GM10266 (cell line): ENCODE measurements around the gene ELF5.

Experiments
- DNase-seq: peaks from one replicate; pipeline ENCODE4 v3.0.0; 2012; ENCODE audit errors: extremely low spot score
- TF ChIP-seq, protein P1 (sequence below): IDR thresholded peaks from 2 replicates; pipeline ENCODE4 v1.5.1; 2012; ENCODE audit warnings: mild to moderate bottlenecking, low read depth; ENCODE audit not compliant: control insufficient read depth, insufficient read depth; ENCODE audit errors: missing control alignments

Gene ELF5

DNA sequence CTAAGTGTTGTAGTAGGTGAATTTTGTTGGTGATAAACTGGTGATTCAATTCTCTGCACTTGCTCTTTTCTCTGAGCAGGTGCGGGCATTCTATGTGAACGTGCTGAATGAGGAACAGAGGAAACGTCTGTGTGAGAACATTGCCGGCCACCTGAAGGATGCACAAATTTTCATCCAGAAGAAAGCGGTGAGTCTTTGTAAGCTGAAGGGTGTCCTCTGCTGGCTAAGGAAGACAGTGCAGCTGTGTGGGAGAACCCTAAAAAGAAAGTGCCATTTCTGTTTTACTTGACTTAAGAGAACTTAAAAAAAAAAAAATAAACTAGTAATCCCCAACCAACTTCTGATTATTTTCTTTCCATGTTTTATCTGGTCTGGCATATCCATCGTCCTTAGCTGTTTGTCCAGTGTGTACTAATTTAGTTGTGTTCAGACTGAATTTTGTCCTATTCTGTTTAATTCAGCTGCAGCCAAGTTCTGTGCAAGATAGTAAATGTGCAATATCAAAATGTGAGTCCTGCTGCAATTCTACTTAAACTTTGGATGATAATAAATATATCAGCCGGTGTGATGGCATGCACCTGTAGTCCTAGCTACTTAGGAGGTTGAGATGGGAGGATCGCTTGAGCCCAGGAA lies 45.3 kb downstream of the ELF5 start:
- TF ChIP-seq, protein P1, sequence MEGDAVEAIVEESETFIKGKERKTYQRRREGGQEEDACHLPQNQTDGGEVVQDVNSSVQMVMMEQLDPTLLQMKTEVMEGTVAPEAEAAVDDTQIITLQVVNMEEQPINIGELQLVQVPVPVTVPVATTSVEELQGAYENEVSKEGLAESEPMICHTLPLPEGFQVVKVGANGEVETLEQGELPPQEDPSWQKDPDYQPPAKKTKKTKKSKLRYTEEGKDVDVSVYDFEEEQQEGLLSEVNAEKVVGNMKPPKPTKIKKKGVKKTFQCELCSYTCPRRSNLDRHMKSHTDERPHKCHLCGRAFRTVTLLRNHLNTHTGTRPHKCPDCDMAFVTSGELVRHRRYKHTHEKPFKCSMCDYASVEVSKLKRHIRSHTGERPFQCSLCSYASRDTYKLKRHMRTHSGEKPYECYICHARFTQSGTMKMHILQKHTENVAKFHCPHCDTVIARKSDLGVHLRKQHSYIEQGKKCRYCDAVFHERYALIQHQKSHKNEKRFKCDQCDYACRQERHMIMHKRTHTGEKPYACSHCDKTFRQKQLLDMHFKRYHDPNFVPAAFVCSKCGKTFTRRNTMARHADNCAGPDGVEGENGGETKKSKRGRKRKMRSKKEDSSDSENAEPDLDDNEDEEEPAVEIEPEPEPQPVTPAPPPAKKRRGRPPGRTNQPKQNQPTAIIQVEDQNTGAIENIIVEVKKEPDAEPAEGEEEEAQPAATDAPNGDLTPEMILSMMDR = peak; percentile 52
- peak; percentile 27 for DNase-seq

DNA sequence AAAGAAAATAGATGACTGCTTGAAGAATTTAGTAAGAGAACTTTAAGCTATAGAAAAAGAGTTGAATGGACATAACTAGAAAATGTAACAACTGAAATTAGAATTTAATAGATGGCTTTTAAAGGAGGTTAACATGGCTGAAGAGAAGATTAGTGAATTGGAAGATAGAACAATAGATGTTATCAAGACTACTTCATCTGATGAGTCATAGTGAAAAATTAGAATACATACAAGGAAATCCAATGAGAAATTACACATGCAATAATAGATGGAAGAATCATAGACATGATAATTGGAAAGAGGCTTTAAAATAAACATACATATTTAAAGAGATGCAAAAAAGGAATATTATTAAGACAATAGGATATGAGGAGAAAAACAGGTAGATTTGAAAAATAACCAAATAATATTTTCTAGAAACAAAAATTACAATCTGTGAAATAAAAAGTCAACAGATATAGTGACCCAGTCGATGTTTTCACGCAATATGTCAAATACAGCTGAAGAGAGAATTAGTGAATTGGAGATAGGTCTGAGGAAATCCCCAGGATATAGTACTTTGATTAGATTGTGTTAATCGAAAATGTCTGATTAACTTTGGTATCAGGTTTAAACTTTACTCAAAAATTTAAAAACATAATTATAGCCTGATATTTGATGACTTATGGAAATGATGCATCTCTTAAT lies 46.6 kb downstream of the ELF5 start:
- no peak for DNase-seq
- TF ChIP-seq, protein P1 = no peak

DNA sequence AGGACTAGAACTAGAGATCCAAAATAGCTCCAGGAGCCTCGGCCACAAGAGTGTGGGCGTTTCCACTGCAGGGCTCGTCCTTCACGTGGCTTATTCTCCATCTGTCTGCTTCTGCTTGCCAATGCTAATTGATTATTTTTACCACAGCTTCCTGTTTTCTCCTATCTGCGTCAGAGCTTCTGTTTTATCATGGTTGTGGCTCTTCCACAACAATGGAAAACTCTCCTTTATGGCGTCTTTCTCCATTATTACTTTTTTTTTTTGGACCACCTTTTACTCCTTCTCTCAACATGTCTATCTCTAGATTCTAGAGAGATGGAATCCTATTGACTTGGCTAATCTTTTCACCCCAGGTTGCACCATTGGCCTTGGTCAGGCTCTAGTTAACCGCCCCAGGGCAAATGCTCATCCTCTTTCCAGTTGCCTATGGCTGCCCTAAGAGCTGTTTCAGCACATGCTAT lies 49.0 kb downstream of the ELF5 start:
- TF ChIP-seq, protein P1 = peak; percentile 2
- no peak for DNase-seq

DNA sequence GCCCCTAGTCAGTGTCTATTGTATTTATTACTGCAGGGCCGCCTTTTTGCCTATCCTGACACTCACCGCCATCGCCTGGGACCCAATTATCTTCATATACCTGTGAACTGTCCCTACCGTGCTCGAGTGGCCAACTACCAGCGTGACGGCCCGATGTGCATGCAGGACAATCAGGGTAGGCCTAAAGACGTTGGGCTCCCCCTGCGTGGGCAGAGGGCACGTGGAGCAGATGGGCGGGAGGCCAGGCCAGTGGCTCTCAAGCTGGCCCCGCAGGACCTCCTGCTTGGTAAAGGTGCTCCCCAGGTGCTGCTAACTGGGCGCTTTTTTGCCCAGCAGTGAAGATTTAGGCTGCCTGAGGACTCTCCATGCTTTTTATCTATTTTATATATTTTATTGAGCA lies 52.4 kb downstream of the ELF5 start:
- DNase-seq = no peak
- TF ChIP-seq, protein P1 = no peak

DNA sequence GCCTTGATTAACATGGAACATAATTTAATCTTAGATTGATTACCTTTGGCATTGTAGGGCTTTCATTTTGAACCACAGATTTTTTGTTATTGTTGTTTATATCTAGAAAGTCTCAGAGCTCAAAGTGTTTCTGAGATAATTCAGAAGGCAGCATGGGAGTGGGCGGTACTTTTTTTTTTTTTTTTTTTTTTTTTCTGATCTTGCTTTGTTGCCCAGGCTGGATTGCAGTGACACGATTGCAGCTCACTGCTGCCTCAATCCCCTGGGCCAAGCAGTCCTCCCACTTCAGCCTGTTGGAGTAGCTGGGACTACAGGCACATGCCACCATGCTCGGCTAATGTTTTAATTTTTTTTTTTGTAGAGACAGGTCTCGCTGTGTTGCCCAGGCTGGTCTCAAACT lies 53.3 kb downstream of the ELF5 start:
- TF ChIP-seq, protein P1 = no peak
- no peak for DNase-seq

DNA sequence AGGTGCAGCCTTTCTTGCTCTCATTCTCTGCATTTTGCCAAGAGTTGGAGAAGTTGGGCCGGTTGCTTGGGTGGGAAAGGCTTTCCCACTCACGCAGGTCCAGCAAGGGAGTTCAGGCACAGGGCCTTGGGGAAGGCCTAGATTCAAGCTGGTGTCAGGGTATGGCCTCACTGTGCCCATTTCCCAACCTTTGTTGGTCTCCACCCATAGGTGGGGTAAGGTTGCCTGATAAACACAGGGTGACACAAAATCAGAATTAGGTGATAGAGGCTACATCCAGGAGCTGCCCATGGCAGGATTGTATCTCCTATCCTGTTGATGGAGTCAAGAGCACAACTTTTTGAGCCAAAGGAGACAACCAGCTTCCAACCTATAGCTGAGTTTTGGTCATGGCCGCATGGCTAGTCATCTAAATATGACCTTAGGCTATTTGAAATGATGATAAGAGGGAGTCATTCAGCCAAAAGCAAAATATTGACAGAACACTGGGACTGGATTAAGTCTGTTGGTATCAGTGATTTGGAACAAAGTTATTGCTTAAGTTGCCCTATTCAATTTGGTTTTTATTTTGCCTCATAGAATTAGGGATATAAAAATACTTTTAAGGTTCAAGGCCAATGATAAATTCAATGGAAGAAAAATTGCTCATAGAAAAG lies 54.0 kb downstream of the ELF5 start:
- DNase-seq = no peak
- TF ChIP-seq, protein P1 = no peak

DNA sequence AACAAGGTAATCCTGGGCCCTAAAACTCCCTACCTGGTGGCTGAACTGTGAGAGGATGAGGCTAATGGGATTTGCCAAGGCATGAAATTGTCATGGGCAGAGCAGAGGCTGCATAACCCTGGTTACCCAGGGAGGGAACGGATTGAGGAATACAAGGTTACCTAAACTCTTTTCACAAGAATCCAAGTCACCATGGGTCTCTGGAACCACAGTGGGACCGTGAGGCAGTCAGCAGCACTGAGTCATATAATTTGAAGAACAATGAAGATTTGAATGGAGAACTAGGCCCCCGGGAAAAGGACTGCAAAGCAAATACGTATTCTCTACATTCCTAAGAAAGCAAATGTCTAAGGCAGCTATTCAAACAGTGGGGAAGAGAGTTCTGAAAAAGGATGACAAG lies 55.1 kb downstream of the ELF5 start:
- TF ChIP-seq, protein P1 = no peak
- DNase-seq = no peak
